GM19099 (cell line): ENCODE measurements around the gene PRSS37.

Experiments
- POLR2A ChIP-seq: IDR thresholded peaks from 3 replicates; pipeline ENCODE4 v1.6.1; 2011; ENCODE audit warnings: low read depth; ENCODE audit not compliant: insufficient read length; ENCODE audit errors: extremely low read depth

PRSS37 gene

GRCh38 chr7:141839256-141839655, 2.0 kb downstream of the PRSS37 start:
- TF ChIP-seq POLR2A = no peak

- TF ChIP-seq POLR2A = no peak
Measured at GRCh38 chr7:141838581-141838980, 2.7 kb downstream of the PRSS37 start.

- no peak for TF ChIP-seq POLR2A
Measured at GRCh38 chr7:141837683-141838082, 3.6 kb downstream of the PRSS37 start.

- no peak for TF ChIP-seq POLR2A
Measured at GRCh38 chr7:141820067-141820466, 21.2 kb downstream of the PRSS37 start.

GRCh38 chr7:141792526-141792925, 48.8 kb downstream of the PRSS37 start:
- TF ChIP-seq POLR2A = no peak

GRCh38 chr7:141789917-141790316, 51.4 kb downstream of the PRSS37 start, which contains the start of gene TAS2R5:
Gene TAS2R5, plus strand, starts transcription at chr7:141790217. Its CDS starts 145 bp downstream, at chr7:141790362.
- no peak for TF ChIP-seq POLR2A

- TF ChIP-seq POLR2A = no peak
Measured at GRCh38 chr7:141788296-141788695, 53.0 kb downstream of the PRSS37 start.
